IMR-90 (cell line): ENCODE results near the gene ANAPC1.
"Not testable (repeated sequence)": the region's sequence is repeated elsewhere in the genome, so short reads cannot be mapped to it uniquely, and the experiment has no call there.

Experiments
- BHLHE40 ChIP-seq: fragments of 150-350 bp; IDR thresholded peaks from 2 replicates; pipeline ENCODE4 v1.6.1; 2016; ENCODE audit warnings: mild to moderate bottlenecking, low read depth, low read length
- CEBPB ChIP-seq: IDR thresholded peaks from 2 replicates; pipeline ENCODE4 v1.6.1; 2012; ENCODE audit warnings: low read depth, low read length, improper control_type of control experiment
- CHD1 ChIP-seq: IDR thresholded peaks from 2 replicates; pipeline ENCODE4 v1.6.1; 2012; ENCODE audit warnings: low read depth, low read length, improper control_type of control experiment
- CTCF ChIP-seq: conservative IDR thresholded peaks from 2 replicates; pipeline ENCODE4 v1.5.1; 2012; ENCODE audit warnings: mild to moderate bottlenecking, low read depth, low read length, improper control_type of control experiment
- FOS ChIP-seq: fragments of 150-350 bp; IDR thresholded peaks from 2 replicates; pipeline ENCODE4 v1.6.1; 2016; ENCODE audit warnings: low read depth, low read length
- MAFK ChIP-seq: IDR thresholded peaks from 2 replicates; pipeline ENCODE4 v1.6.1; 2012; ENCODE audit warnings: low read depth, low read length, improper control_type of control experiment
- MXI1 ChIP-seq: IDR thresholded peaks from 2 replicates; pipeline ENCODE4 v1.6.1; 2012; ENCODE audit warnings: low read depth, mild to moderate bottlenecking, low read length, moderate library complexity, borderline replicate concordance
- NFE2L2 ChIP-seq: fragments of 150-350 bp; IDR thresholded peaks from 2 replicates; pipeline ENCODE4 v1.6.1; 2016; ENCODE audit warnings: low read depth, mild to moderate bottlenecking, low read length
- POLR2A ChIP-seq: IDR thresholded peaks from 2 replicates; pipeline ENCODE4 v1.6.1; 2012; ENCODE audit warnings: mild to moderate bottlenecking, low read depth, low read length
- RAD21 ChIP-seq: IDR thresholded peaks from 2 replicates; pipeline ENCODE4 v1.6.1; 2012; ENCODE audit warnings: low read length, improper control_type of control experiment
- RFX5 ChIP-seq: IDR thresholded peaks from 2 replicates; pipeline ENCODE4 v1.8.0; 2012; ENCODE audit warnings: low read depth, mild to moderate bottlenecking, low read length, moderate library complexity
- SMC3 ChIP-seq: fragments of 150-350 bp; IDR thresholded peaks from 2 replicates; pipeline ENCODE4 v1.6.1; 2016; ENCODE audit warnings: low read depth, mild to moderate bottlenecking, antibody characterized with exemption, low read length, moderate library complexity
- USF2 ChIP-seq: fragments of 150-350 bp; IDR thresholded peaks from 2 replicates; pipeline ENCODE4 v1.6.1; 2017; ENCODE audit warnings: mild to moderate bottlenecking, antibody characterized with exemption, low read length, low read depth
- TF ChIP-seq, protein P1 (sequence below): fragments of 150-350 bp; IDR thresholded peaks from 2 replicates; pipeline ENCODE4 v1.6.1; 2016; ENCODE audit warnings: low read depth, mild to moderate bottlenecking, low read length, moderate library complexity, borderline replicate concordance

DNA sequence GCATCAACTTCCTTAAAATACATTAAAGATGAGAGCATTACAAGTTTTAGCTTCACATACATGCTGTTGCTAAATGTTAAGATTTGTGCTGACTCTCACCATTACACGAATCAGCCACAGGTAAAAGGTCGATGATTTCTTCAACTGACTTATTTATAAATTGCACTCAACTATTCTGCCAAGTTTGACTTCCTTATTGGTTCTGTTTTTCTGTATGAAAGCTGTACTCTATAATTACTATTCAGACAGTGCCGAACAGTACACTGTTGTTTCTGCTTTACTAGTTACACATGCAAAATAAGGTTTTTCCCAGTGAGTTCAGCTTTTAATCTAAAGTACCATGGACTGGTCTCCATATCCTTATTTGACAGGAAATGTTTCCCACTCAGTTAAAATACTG, 18.9 kb downstream of the ANAPC1 start:
- TF ChIP-seq POLR2A, CTCF, FOS, MXI1, RAD21, RFX5, USF2, NFE2L2, SMC3, MAFK, CHD1, CEBPB, BHLHE40: not testable (repeated sequence)
- TF ChIP-seq, protein P1, sequence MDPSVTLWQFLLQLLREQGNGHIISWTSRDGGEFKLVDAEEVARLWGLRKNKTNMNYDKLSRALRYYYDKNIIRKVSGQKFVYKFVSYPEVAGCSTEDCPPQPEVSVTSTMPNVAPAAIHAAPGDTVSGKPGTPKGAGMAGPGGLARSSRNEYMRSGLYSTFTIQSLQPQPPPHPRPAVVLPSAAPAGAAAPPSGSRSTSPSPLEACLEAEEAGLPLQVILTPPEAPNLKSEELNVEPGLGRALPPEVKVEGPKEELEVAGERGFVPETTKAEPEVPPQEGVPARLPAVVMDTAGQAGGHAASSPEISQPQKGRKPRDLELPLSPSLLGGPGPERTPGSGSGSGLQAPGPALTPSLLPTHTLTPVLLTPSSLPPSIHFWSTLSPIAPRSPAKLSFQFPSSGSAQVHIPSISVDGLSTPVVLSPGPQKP: not testable (repeated sequence)
